Fibroblast of villous mesenchyme (primary cell): ENCODE measurements around the gene COL13A1. TPM values are rescaled to one million over a fixed set of nuclear protein-coding genes. Genes with fewer than 3 reads are reported as not detected.

ENCODE experiments used
- DNase-seq: peaks from one replicate; pipeline ENCODE4 v3.0.0-alpha.2; 2010; ENCODE audit warnings: low read depth
- H3K4me3 ChIP-seq: 2 replicates; pipeline ENCODE4 v1.5.1; 2011; ENCODE audit warnings: low read depth, mild to moderate bottlenecking, low read length
- total RNA-seq: library from RNA; depleted of rRNA; stranded (reverse); fragments of >200 nt; gene quantifications from 2 replicates; pipeline ENCODE4 v1.2.3, GENCODE V29; 2012
- TF ChIP-seq, protein P1 (sequence below): IDR thresholded peaks from 2 replicates; pipeline ENCODE4 v1.5.1; 2012; ENCODE audit warnings: low read depth, mild to moderate bottlenecking, low read length; ENCODE audit not compliant: insufficient read depth

COL13A1 gene
- total RNA-seq, 1 donor = 3.5 TPM

DNA sequence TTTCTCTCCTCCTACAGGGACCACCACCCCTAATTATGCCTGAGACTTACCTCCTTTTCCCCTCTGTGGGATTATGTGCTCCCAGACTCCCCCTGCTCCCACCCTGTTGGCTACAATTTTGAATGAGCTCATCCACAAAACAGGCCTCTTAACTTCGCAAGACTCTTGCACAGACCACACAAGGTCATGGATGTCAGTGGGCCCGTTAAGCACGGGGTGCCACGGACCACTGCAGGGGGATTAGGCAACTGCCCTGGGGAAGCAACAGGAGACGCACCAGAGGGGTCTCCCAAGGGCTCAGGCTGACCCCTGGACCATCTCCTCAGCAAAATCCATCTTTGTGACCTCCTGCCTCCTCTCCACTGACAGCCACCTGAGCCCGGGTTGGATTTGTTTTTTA lies 42.1 kb upstream of the COL13A1 start:
- TF ChIP-seq, protein P1, sequence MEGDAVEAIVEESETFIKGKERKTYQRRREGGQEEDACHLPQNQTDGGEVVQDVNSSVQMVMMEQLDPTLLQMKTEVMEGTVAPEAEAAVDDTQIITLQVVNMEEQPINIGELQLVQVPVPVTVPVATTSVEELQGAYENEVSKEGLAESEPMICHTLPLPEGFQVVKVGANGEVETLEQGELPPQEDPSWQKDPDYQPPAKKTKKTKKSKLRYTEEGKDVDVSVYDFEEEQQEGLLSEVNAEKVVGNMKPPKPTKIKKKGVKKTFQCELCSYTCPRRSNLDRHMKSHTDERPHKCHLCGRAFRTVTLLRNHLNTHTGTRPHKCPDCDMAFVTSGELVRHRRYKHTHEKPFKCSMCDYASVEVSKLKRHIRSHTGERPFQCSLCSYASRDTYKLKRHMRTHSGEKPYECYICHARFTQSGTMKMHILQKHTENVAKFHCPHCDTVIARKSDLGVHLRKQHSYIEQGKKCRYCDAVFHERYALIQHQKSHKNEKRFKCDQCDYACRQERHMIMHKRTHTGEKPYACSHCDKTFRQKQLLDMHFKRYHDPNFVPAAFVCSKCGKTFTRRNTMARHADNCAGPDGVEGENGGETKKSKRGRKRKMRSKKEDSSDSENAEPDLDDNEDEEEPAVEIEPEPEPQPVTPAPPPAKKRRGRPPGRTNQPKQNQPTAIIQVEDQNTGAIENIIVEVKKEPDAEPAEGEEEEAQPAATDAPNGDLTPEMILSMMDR = no peak
- H3K4me3 ChIP-seq = no peak overlapping the region
- DNase-seq = no peak

DNA sequence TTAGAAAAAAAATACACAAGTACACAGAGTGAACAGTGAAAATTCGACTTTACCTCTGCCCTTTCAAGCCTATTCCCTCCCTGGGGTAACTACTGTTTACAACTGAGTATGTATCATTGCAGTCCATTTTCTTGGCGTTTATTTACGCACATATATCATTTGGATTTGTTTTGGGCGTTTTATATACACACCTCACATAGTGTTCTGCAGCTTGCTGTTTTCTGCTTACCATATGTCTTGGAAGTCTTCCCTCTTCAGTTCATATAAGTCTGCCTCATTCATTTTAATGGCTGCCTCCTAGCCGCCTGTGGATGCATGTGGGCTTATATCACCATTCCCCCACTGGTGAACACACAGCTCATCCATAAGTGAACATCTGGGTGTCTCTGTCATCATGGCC lies 41.6 kb upstream of the COL13A1 start:
- H3K4me3 ChIP-seq = no peak overlapping the region
- DNase-seq = no peak
- TF ChIP-seq, protein P1 = no peak

DNA sequence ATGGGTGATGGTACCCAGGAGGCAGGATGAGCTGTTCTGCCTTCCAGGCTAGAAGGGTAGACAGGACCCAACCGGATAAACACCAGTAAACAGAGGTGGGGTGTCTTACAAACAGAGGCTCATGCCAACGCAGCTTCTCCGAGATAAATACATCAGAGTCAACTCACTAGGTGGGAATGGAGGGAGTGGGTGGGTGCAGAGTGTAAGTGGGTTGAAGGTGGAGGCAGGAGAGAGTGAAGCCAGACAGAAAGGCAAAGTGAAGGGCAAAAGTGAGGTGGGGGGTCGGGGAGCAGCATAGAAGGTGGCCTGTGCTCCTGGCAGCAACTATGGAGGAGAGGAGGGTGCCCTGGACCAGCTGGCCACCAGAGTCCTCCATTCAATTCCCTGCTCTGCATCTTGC lies 40.4 kb upstream of the COL13A1 start:
- TF ChIP-seq, protein P1 = no peak
- no peak overlapping the region for H3K4me3 ChIP-seq
- DNase-seq = no peak

DNA sequence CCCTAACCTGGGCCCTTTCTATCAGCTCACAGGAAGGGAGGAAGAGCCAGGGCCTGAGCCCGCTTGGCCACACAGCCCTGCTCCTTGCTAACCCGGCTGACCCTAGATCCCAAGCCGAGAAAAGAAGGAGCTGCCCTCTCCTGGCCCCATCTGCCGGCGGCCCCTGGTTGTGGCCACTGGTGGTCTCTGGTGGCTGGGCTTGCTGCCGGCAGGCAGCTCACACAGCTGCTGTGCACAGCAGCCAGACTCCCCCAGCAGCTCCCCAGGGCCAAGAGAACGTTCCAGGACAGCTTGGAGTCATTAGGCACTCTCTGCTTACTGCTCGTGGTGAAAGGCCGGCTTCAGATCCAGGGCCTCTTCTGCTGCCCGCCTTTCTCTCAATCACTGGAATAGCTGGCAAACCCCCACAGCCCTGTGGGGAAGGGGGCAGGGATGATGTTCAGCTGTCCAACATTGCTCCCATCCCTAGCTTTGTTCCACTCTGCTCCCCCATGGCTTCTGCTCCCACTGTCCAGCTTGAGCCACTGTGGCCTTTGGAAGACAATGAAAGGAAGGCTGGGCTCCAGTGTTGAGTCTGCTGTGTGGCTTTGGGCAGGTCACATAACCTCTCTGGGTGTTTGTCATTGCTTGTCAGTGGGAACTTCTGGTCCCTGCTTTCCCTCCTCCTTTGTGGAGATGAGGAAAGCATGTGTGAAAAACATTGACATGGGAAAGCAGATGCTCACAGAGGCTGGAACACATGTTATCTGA lies 35.4 kb upstream of the COL13A1 start:
- no peak for DNase-seq
- TF ChIP-seq, protein P1 = no peak
- H3K4me3 ChIP-seq = no peak overlapping the region

DNA sequence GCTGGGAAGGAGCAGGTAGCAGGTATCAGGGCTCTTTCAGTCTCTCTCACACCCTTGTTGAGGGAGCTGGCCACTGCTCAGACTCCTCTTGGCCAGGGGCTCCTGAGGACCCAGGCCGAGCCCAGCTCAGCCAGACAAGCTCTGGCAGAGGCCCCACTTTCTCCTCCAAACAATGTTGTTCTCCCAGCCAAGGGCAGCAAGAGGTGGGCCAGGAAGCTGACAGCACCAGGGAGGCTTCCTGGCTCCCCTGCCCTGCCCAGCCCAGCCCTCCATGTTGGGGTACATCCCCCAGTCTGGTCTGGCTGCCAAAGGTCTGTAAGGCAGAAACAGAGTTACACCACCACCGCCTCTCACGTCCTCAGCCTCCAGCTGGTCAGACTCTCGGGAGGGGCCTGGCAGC lies 33.9 kb upstream of the COL13A1 start:
- no peak overlapping the region for H3K4me3 ChIP-seq
- TF ChIP-seq, protein P1 = no peak
- no peak for DNase-seq

DNA sequence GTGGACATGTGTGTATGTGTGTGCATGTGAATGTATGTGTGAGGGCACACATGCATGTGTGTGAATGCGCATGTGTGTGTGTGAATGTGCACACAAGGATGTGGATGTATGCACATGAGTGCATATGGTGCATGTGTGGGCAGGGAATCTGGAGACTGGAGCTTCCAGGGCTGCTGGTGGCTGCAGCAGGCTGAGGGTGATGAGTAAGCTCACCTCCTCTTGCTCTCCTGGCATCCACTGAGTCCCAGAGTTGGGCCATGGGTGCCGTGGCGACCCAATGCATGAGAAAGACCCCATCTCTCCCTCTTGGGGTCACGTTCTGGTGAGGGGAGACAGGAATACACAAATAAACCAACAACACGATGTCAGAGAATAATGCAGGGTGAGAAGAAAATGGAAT lies 33.3 kb upstream of the COL13A1 start:
- H3K4me3 ChIP-seq = no peak overlapping the region
- TF ChIP-seq, protein P1 = no peak
- no peak for DNase-seq
